Nephron progenitor cell (in vitro differentiated cells): ENCODE measurements around the gene GNRHR.

Experiments used
- DNase-seq: peaks from one replicate; pipeline ENCODE4 v3.0.0; 2021
- H3K27ac Mint-ChIP-seq: 2 replicates; pipeline ENCODE4 v1.8.0; 2021; ENCODE audit warnings: mild to moderate bottlenecking, moderate library complexity, mixed read lengths
- H3K27me3 Mint-ChIP-seq: 2 replicates; pipeline ENCODE4 v1.8.0; 2021; ENCODE audit warnings: mild to moderate bottlenecking, low read depth, mixed read lengths; ENCODE audit not compliant: poor library complexity
- H3K36me3 Mint-ChIP-seq: 2 replicates; pipeline ENCODE4 v1.8.0; 2021; ENCODE audit warnings: low read depth, mixed read lengths
- H3K4me1 Mint-ChIP-seq: 2 replicates; pipeline ENCODE4 v1.8.0; 2021; ENCODE audit warnings: mixed read lengths
- H3K4me3 Mint-ChIP-seq: 2 replicates; pipeline ENCODE4 v1.8.0; 2021; ENCODE audit warnings: mild to moderate bottlenecking, moderate library complexity, mixed read lengths
- H3K9me3 Mint-ChIP-seq: 2 replicates; pipeline ENCODE4 v1.8.0; 2021; ENCODE audit warnings: mild to moderate bottlenecking, moderate library complexity, mixed read lengths
- TF ChIP-seq, protein P1 (sequence below): fragments of 200-600 bp; sonication (generic); IDR thresholded peaks from 2 replicates; pipeline ENCODE4 v1.5.0; 2021; ENCODE audit warnings: antibody characterized with exemption

The GNRHR gene, protein sequence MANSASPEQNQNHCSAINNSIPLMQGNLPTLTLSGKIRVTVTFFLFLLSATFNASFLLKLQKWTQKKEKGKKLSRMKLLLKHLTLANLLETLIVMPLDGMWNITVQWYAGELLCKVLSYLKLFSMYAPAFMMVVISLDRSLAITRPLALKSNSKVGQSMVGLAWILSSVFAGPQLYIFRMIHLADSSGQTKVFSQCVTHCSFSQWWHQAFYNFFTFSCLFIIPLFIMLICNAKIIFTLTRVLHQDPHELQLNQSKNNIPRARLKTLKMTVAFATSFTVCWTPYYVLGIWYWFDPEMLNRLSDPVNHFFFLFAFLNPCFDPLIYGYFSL

DNA sequence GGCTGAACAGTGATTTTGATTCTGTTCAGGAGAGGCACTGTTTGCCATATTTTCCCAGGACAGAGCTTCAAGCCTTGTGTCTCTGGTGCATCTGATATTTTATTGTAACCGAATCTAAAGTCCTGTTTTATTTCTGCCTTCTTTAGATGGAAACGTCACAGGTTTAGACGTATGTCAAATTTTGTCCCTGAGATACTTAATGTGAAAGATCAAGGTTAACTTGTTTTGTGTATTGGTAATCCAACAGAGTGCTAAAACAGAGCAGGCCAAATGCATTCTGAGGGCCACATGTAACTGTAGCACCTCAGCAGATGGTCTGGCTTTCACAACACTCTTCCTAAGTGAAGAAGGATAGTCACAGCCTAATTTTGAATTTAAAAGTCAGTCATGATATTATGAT, at the start of gene GNRHR:
Gene GNRHR (minus strand): TSS at position 101 of the 400 bp plus-strand sequence. CDS start 53 bp downstream, at position 48.
- no peak for DNase-seq
- Mint-ChIP-seq H3K4me3 (no peak within 1 kb of the TSS), H3K27ac (no peak within 1 kb of the TSS), H3K36me3 (no peaks in the 10 kb centered on the region), H3K9me3 (no peaks in the 10 kb centered on the region), H3K4me1 (peaks cover 11% of the 10 kb centered on the region), H3K27me3 (no peaks in the 10 kb centered on the region)
- TF ChIP-seq, protein P1, sequence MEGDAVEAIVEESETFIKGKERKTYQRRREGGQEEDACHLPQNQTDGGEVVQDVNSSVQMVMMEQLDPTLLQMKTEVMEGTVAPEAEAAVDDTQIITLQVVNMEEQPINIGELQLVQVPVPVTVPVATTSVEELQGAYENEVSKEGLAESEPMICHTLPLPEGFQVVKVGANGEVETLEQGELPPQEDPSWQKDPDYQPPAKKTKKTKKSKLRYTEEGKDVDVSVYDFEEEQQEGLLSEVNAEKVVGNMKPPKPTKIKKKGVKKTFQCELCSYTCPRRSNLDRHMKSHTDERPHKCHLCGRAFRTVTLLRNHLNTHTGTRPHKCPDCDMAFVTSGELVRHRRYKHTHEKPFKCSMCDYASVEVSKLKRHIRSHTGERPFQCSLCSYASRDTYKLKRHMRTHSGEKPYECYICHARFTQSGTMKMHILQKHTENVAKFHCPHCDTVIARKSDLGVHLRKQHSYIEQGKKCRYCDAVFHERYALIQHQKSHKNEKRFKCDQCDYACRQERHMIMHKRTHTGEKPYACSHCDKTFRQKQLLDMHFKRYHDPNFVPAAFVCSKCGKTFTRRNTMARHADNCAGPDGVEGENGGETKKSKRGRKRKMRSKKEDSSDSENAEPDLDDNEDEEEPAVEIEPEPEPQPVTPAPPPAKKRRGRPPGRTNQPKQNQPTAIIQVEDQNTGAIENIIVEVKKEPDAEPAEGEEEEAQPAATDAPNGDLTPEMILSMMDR = no peak

DNA sequence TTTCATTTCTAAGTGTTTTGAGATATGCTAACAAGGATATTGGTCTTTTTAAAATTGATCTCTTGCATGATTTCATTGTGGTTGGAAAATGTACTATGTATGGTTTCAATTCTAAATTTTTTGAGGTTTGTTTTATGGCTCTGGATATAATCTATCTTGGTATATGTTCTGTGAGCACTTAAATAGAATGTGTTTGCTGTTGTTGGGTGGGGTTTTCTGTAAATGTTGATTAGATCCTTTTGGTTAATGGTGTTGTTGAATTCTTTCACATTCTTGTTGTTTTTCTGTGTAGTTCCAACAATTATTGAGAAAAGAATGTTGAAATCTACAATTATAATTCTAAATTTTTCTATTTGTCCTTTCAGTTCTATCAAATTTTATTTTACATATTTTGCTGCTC, 42.6 kb upstream of the GNRHR start:
- no peaks in the 10 kb centered on the region for H3K27me3 Mint-ChIP-seq
- no peak overlapping the region for H3K4me3 Mint-ChIP-seq
- no peak overlapping the region for H3K27ac Mint-ChIP-seq
- H3K4me1 Mint-ChIP-seq = no peaks in the 10 kb centered on the region
- DNase-seq = no peak
- no peaks in the 10 kb centered on the region for H3K36me3 Mint-ChIP-seq
- TF ChIP-seq, protein P1 = no peak
- peaks cover under 1% of the 10 kb centered on the region for H3K9me3 Mint-ChIP-seq

GRCh38 chr4:67790721-67791120, 36.5 kb upstream of the GNRHR start:
- Mint-ChIP-seq H3K9me3 (peaks cover 3% of the 10 kb centered on the region), H3K4me1 (no peaks in the 10 kb centered on the region), H3K36me3 (no peaks in the 10 kb centered on the region), H3K4me3 (no peak overlapping the region), H3K27ac (no peak overlapping the region), H3K27me3 (no peaks in the 10 kb centered on the region)
- DNase-seq = no peak
- TF ChIP-seq, protein P1 = no peak

- DNase-seq = no peak
- Mint-ChIP-seq H3K4me1 (no peaks in the 10 kb centered on the region), H3K27me3 (no peaks in the 10 kb centered on the region), H3K36me3 (no peaks in the 10 kb centered on the region), H3K9me3 (peaks cover 3% of the 10 kb centered on the region), H3K27ac (no peak overlapping the region), H3K4me3 (no peak overlapping the region)
- TF ChIP-seq, protein P1 = no peak
Measured at GRCh38 chr4:67787311-67787710, 33.1 kb upstream of the GNRHR start.

DNA sequence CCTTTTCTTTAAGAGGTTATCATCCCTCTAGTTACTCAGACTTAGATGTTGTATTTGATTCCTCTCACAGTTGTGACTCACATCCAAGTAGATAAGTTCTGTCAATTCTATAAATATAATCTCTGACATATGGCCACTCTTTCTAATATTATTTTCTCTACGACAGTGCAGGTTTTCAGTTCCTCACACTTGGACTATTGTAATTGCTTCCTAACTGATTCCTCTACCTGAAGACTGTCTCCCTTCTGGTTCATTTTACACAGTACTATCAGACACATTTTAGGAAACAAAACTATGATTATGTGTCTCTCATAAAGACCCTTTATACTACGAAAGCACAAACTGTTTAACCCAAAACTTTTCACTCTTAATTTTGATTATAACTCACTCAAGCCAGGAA, 31.3 kb upstream of the GNRHR start:
- no peak overlapping the region for H3K4me3 Mint-ChIP-seq

More for the DNA sequence above, 31.3 kb upstream of the GNRHR start:
- TF ChIP-seq, protein P1 = no peak
- peak overlapping the region; percentile 37 for H3K27ac Mint-ChIP-seq
- no peaks in the 10 kb centered on the region for H3K4me1 Mint-ChIP-seq
- no peaks in the 10 kb centered on the region for H3K27me3 Mint-ChIP-seq
- H3K36me3 Mint-ChIP-seq = no peaks in the 10 kb centered on the region
- DNase-seq = no peak
- no peaks in the 10 kb centered on the region for H3K9me3 Mint-ChIP-seq
